Gastroesophageal sphincter (tissue), 3 donors: Measurements from ENCODE around the gene TSFM.

ENCODE experiments used
- POLR2A ChIP-seq, 2 donors: fragments of 450-650 bp; IDR thresholded peaks; one replicate each; pipeline ENCODE4 v1.6.1; 2017; ENCODE audit warnings: antibody characterized with exemption in 2 of 2, mild to moderate bottlenecking in 2 of 2, moderate library complexity in 1 of 2
- TF ChIP-seq, protein P1 (sequence below), 4 experiments: fragments of 200-600 bp in 2 of 4; fragments of 450-650 bp in 2 of 4; sonication (generic) in 1 of 4; IDR thresholded peaks; one replicate each; pipeline ENCODE4 v1.5.1; 2017 to 2019; ENCODE audit warnings: antibody characterized with exemption in 4 of 4, mild to moderate bottlenecking in 2 of 4, moderate library complexity in 2 of 4

- TF ChIP-seq, protein P1, sequence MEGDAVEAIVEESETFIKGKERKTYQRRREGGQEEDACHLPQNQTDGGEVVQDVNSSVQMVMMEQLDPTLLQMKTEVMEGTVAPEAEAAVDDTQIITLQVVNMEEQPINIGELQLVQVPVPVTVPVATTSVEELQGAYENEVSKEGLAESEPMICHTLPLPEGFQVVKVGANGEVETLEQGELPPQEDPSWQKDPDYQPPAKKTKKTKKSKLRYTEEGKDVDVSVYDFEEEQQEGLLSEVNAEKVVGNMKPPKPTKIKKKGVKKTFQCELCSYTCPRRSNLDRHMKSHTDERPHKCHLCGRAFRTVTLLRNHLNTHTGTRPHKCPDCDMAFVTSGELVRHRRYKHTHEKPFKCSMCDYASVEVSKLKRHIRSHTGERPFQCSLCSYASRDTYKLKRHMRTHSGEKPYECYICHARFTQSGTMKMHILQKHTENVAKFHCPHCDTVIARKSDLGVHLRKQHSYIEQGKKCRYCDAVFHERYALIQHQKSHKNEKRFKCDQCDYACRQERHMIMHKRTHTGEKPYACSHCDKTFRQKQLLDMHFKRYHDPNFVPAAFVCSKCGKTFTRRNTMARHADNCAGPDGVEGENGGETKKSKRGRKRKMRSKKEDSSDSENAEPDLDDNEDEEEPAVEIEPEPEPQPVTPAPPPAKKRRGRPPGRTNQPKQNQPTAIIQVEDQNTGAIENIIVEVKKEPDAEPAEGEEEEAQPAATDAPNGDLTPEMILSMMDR (IDR thresholded peaks at IDR 0.05), result no peak
- no peak for TF ChIP-seq POLR2A (IDR thresholded peaks at IDR 0.05)
These were observed 41.8 kb upstream of the TSFM start for GRCh38 chr12:57740656-57741412.
